GM13976 (cell line): Measurements from ENCODE around the gene EXOSC1.
"Not testable (repeated sequence)": the region's sequence is repeated elsewhere in the genome, so short reads cannot be mapped to it uniquely, and the experiment has no call there.

ENCODE experiments used
- DNase-seq: peaks from one replicate; pipeline ENCODE4 v3.0.0; 2012; ENCODE audit warnings: low spot score
- CTCF ChIP-seq: IDR thresholded peaks from 2 replicates; pipeline ENCODE4 v1.5.1; 2012; ENCODE audit warnings: borderline replicate concordance, mild to moderate bottlenecking; ENCODE audit not compliant: insufficient read depth; ENCODE audit errors: extremely low read depth, missing control alignments, control extremely low read depth
- in situ Hi-C: fragments of 300-500 bp; cut with MboI; formaldehyde crosslinking; loops from one replicate; pipeline ENCODE4 v1.12.0; 2022; ENCODE audit warnings: low sequenced_read_pairs, mixed read lengths, inconsistent platforms; ENCODE audit not compliant: unreplicated experiment

The EXOSC1 gene

GRCh38 chr10:97434055-97434454, 11.8 kb downstream of the EXOSC1 start:
- TF ChIP-seq CTCF: no peak

GRCh38 chr10:97428572-97428981, 17.2 kb downstream of the EXOSC1 start:
- DNase-seq: no peak
- TF ChIP-seq CTCF: no peak
- in situ Hi-C loops: no loop called here

More at GRCh38 chr10:97434055-97434454, 11.8 kb downstream of the EXOSC1 start:
- in situ Hi-C loops: no loop called here
- no peak for DNase-seq

GRCh38 chr10:97427571-97428179, 18.1 kb downstream of the EXOSC1 start:
- in situ Hi-C loops: no loop called here

GRCh38 chr10:97426776-97427570, 18.8 kb downstream of the EXOSC1 start:
- no peak for TF ChIP-seq CTCF
- DNase-seq: no peak
- in situ Hi-C loops: no loop called here

More at GRCh38 chr10:97427571-97428179, 18.1 kb downstream of the EXOSC1 start:
- TF ChIP-seq CTCF: no peak
- no peak for DNase-seq

- peak; percentile 97 for TF ChIP-seq CTCF
- in situ Hi-C loops: no loop called here
- peak; percentile 100 for DNase-seq
Observed at GRCh38 chr10:97425964-97426775, 19.6 kb downstream of the EXOSC1 start, which contains the start of gene PGAM1. TSS of gene PGAM1 (plus strand) at chr10:97426191. CDS start at chr10:97426308, 117 bp downstream.

- in situ Hi-C loops, DNase-seq: not testable (repeated sequence)
Observed at GRCh38 chr10:97423757-97424098, 22.1 kb downstream of the EXOSC1 start.
